SU-DHL-6 (cell line): ENCODE measurements around the gene PLPP6.

Experiments
- H2AFZ ChIP-seq: fragments of 200-600 bp; sonication (generic); 2 replicates; pipeline ENCODE4 v1.6.1; 2014; ENCODE audit warnings: low read depth, mild to moderate bottlenecking, moderate library complexity, mixed read lengths, antibody characterized with exemption, low read length; ENCODE audit not compliant: severe bottlenecking
- H3F3A ChIP-seq: fragments of 200-600 bp; shearing (Covaris generic); 2 replicates; pipeline ENCODE4 v1.6.0; 2016; ENCODE audit warnings: antibody characterized with exemption, mild to moderate bottlenecking; ENCODE audit not compliant: insufficient read depth
- H3K27ac ChIP-seq: fragments of 200-600 bp; sonication (generic); 2 replicates; pipeline ENCODE4 v1.5.1; 2016; ENCODE audit warnings: low read depth, mild to moderate bottlenecking, low read length, moderate library complexity, mixed read lengths
- H3K27me3 ChIP-seq: fragments of 200-600 bp; sonication (generic), shearing (Covaris generic); 2 replicates; pipeline ENCODE4 v1.6.0; 2014; ENCODE audit warnings: mild to moderate bottlenecking, low read length
- H3K36me3 ChIP-seq: fragments of 200-600 bp; sonication (generic); 2 replicates; pipeline ENCODE4 v1.6.1; 2014; ENCODE audit warnings: mild to moderate bottlenecking, low read length, mixed read lengths
- H3K4me2 ChIP-seq: fragments of 300-600, 200-600 bp; shearing (Covaris generic), sonication (generic); 2 replicates; pipeline ENCODE4 v1.6.0; 2014; ENCODE audit warnings: low read length, low read depth, mild to moderate bottlenecking; ENCODE audit not compliant: poor library complexity, severe bottlenecking
- H3K4me3 ChIP-seq: fragments of 200-600 bp; sonication (generic); 2 replicates; pipeline ENCODE4 v1.5.1; 2014; ENCODE audit warnings: antibody characterized with exemption, low read length, mild to moderate bottlenecking, mixed read lengths; ENCODE audit not compliant: insufficient read depth, poor library complexity, severe bottlenecking
- H3K79me2 ChIP-seq: fragments of 200-600 bp; sonication (generic); 2 replicates; pipeline ENCODE4 v1.6.1; 2014; ENCODE audit warnings: mild to moderate bottlenecking, low read length, moderate library complexity; ENCODE audit not compliant: insufficient read depth
- H3K9ac ChIP-seq: fragments of 200-600 bp; sonication (generic); 2 replicates; pipeline ENCODE4 v1.7.0; 2014; ENCODE audit warnings: mild to moderate bottlenecking, low read length
- H3K9me2 ChIP-seq: fragments of 200-600 bp; sonication (generic); replicated peaks from 2 replicates; pipeline ENCODE4 v1.6.1; 2014; ENCODE audit warnings: low read length; ENCODE audit not compliant: insufficient read depth
- H3K9me3 ChIP-seq: fragments of 200-600 bp; sonication (generic); 2 replicates; pipeline ENCODE4 v1.6.1; 2014; ENCODE audit warnings: low read length, mixed read lengths; ENCODE audit not compliant: insufficient read depth
- H4K20me1 ChIP-seq: fragments of 200-600 bp; sonication (generic); 2 replicates; pipeline ENCODE4 v1.6.1; 2014; ENCODE audit warnings: low read depth, mild to moderate bottlenecking, antibody characterized with exemption, low read length, moderate library complexity, mixed read lengths
- EZH2phosphoT487 ChIP-seq: fragments of 200-600 bp; sonication (generic), shearing (Covaris generic); conservative IDR thresholded peaks from 2 replicates; pipeline ENCODE4 v1.6.1; 2018; ENCODE audit warnings: mild to moderate bottlenecking, antibody characterized with exemption, low read length, moderate library complexity, mixed read lengths
- TF ChIP-seq, protein P1 (sequence below): fragments of 200-600 bp; sonication (generic); IDR thresholded peaks from one replicate; pipeline ENCODE4 v1.5.1; 2017; ENCODE audit warnings: antibody characterized with exemption, mild to moderate bottlenecking, low read length, moderate library complexity; ENCODE audit not compliant: insufficient read depth, poor library complexity, severe bottlenecking

PLPP6 gene

DNA sequence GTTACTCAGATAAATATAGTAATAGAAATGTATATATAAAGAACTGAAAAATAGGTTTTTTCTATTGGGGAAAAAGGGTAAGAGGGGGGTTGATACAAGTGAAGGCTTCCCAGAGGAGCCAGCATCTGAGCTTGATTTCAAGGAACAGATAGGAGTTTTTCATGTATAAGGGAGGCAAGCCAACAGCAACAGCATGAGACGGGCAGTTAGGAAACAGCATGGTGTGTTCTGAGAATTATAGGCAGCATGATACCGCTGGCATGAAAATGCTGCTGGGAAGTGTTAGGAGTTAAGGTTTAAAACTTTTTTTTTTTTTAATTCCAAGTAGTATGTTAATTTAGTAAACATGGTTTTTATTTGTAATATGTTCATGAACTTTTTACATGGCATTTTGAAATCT is 26.9 kb downstream of the PLPP6 start:
- no peaks in the 10 kb centered on the region for H3K9me3 ChIP-seq
- no peaks in the 10 kb centered on the region for H3K27me3 ChIP-seq
- no peaks in the 10 kb centered on the region for H3K9me2 ChIP-seq
- peaks cover 19% of the 10 kb centered on the region; the same call in 1 of the 2 replicates for H3K79me2 ChIP-seq
- no peak overlapping the region for H3K27ac ChIP-seq
- H3K9ac ChIP-seq = no peak overlapping the region
- peaks cover 9% of the 10 kb centered on the region for H3F3A ChIP-seq
- H3K36me3 ChIP-seq = peaks cover 41% of the 10 kb centered on the region
- H2AFZ ChIP-seq = no peak overlapping the region
- H3K4me3 ChIP-seq = no peak overlapping the region
- TF ChIP-seq, protein P1, sequence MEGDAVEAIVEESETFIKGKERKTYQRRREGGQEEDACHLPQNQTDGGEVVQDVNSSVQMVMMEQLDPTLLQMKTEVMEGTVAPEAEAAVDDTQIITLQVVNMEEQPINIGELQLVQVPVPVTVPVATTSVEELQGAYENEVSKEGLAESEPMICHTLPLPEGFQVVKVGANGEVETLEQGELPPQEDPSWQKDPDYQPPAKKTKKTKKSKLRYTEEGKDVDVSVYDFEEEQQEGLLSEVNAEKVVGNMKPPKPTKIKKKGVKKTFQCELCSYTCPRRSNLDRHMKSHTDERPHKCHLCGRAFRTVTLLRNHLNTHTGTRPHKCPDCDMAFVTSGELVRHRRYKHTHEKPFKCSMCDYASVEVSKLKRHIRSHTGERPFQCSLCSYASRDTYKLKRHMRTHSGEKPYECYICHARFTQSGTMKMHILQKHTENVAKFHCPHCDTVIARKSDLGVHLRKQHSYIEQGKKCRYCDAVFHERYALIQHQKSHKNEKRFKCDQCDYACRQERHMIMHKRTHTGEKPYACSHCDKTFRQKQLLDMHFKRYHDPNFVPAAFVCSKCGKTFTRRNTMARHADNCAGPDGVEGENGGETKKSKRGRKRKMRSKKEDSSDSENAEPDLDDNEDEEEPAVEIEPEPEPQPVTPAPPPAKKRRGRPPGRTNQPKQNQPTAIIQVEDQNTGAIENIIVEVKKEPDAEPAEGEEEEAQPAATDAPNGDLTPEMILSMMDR = no peak
- TF ChIP-seq EZH2phosphoT487 = no peak
- H4K20me1 ChIP-seq = no peaks in the 10 kb centered on the region
- H3K4me2 ChIP-seq = no peak overlapping the region

DNA sequence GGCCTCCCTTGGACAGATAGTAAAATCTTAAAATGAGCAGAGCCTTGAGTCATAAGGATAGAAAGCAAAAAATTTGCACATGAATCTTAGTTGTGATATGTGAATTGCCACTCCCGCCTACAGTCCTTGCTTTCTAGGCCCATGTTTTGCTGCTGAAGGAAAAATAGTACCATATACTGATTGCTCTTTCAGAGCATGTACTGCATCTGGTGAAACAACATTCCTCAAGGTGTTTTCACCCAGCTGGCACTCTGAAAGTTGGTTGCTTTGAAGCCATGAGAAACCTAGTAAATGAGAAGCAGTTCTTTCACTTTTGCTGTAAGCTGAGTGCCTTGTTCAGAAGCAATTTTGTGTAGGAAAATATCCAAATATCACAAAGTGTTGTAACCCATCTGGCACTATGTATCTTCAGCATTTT is 27.6 kb downstream of the PLPP6 start:
- Histone ChIP-seq H3K27me3 (no peaks in the 10 kb centered on the region), H3K27ac (no peak overlapping the region), H3K9me2 (no peaks in the 10 kb centered on the region), H3K79me2 (peaks cover 21% of the 10 kb centered on the region; the same call in 1 of the 2 replicates), H3K9ac (no peak overlapping the region), H3K36me3 (peaks cover 41% of the 10 kb centered on the region), H3K4me2 (no peak overlapping the region), H3K9me3 (no peaks in the 10 kb centered on the region), H2AFZ (no peak overlapping the region), H4K20me1 (no peaks in the 10 kb centered on the region), H3K4me3 (no peak overlapping the region), H3F3A (peaks cover 4% of the 10 kb centered on the region)
- TF ChIP-seq, protein P1 = no peak
- TF ChIP-seq EZH2phosphoT487 = no peak

DNA sequence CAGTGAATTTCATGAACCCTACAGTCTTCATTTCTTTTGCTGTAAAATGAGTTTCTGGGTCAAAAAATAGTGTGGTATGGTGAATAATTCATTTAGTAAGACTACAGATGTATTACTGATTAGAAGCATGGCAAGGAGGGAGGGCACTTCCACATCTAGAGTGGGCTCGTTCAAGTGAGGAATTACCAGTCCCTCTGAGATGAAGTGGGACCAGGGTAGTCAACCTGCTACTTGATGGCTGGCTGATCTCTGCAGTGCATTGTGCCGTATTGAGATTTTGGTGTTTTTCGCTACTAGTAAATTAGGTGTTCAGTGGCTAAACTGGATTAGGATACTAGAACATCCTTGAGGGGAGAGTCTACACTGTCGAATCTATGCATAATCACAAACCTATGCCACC is 28.1 kb downstream of the PLPP6 start:
- no peak overlapping the region for H3K4me2 ChIP-seq

More for the DNA sequence above, 28.1 kb downstream of the PLPP6 start:
- no peaks in the 10 kb centered on the region for H4K20me1 ChIP-seq
- no peak overlapping the region for H3K4me3 ChIP-seq
- TF ChIP-seq EZH2phosphoT487 = no peak
- TF ChIP-seq, protein P1 = no peak
- peaks cover 4% of the 10 kb centered on the region for H3F3A ChIP-seq
- H2AFZ ChIP-seq = no peak overlapping the region
- H3K9me3 ChIP-seq = no peaks in the 10 kb centered on the region
- H3K79me2 ChIP-seq = peaks cover 22% of the 10 kb centered on the region
- H3K27ac ChIP-seq = no peak overlapping the region
- no peak overlapping the region for H3K9ac ChIP-seq
- no peaks in the 10 kb centered on the region for H3K9me2 ChIP-seq
- peaks cover 37% of the 10 kb centered on the region for H3K36me3 ChIP-seq
- no peaks in the 10 kb centered on the region for H3K27me3 ChIP-seq
